GDM1 (cell line): Measurements from ENCODE around the gene DIP2C.

Experiments
- DNase-seq: peaks from one replicate; lab custom pipeline; 2025; lab: John Stamatoyannopoulos, UW

Gene DIP2C

DNA sequence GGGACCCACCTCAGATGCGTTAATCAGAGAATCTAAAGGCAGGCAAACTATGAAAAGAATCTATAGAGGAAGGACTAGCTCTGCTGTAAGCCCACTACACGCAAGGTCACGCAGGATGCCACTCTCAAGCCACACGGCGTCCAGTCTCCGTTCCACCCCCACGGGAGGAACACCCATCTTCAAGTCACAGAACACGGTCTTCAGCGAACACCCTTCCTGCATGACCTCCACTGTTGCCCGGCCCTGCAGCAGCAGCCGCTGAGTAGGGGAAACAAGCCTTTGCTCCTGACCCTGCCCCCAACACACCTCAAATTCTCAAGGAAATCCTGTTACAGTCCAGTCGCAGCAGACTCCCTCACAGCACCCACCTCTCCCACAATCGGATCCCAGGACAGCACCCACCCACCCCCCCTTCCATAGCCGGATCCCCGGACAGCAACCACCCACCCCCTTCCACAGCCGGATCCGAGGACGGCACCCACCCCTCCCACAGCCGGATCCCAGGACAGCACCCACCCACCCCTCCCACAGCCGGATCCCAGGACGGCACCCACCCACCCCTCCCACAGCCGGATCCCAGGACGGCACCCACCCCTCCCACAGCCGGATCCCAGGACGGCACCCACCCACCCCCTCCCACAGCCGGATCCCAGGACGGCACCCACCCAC, 133.7 kb downstream of the DIP2C start:
- DNase-seq: no peak

DNA sequence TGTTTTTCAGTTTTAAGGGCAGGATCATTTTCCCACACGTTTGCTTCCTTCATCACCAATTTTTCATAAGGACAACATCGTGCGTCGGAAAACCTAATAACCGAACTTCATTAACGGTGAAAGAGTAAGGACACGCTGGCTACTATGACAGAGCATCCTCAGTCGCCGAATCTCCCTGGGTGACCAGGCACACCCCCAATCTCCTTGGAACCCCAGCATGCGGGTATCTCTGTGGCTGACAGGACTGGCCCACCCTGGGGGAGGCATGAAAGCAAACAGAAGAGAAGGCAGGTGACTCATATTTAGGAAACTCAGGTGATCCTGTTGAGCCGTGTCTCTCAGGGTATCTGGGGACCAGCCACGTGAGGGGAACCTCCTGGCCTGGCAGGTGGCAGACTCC, 134.2 kb downstream of the DIP2C start:
- no peak for DNase-seq

DNA sequence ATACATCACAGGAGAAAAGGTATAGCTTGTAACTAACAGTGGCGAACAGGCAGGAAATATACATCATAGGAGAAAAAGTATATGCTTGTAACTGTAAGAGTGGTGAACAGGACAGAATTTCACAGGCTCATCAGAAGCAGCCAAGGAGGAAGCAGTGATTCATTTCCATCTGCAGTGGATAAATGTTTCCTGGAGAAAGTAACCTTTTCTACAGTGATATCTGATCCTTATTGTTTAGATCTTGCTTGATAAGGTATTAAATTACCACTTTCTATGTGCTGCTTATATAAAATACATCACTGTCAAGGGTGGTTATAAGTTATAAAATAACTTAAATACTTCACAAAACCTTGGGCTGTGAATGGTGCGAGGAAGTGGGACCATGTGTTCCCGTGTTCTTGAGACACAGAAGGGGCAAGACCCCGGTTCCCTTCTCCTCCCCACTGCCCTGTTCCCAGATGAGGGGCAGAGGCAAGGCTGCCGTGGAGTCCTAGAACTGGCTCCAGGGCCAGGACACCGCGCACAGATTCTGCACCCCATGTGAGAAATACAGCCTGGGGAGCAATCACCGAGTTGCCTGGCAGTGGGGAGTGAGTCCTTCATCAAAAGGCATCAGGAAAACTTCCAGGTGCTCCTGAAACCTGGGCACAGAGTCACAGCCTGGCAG, 135.2 kb downstream of the DIP2C start:
- no peak for DNase-seq

DNA sequence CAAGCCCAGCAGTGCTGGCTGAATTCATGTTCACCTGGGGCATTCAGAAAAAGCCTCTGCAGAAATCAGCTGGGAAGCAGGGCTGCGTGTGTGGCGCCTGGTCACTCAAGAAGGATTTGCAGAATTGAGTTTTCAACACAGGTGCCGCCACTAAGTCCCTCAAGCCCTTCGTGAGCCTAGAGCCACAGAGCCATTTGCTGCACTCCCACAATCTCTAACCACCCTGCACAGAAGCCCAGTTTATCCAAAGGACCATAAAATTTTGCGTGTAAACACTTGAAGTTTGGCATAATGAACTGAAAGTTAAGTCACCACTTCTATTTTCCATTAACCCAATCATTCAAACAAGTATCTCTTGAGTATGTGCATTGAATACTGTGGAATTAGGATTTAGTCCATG, 136.2 kb downstream of the DIP2C start:
- DNase-seq: no peak

DNA sequence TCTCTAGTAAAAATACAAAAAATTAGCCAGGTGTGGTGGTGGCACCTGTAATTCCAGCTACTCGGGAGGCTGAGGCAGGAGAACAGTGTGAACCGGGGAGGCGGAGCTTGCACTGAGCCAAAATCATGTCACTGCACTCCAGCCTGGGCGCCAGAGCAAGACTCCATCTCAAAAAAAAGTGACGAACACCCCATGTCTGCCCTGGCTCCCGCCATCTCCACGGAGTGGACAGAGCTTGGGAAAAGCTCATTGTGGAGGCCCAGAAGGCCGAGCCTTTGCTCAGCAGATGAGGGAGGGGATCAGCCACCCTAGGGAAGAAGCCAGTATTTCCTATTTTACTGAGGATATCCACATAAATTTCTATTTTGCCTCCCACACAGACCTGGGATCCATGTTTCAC, 136.8 kb downstream of the DIP2C start:
- DNase-seq: no peak

DNA sequence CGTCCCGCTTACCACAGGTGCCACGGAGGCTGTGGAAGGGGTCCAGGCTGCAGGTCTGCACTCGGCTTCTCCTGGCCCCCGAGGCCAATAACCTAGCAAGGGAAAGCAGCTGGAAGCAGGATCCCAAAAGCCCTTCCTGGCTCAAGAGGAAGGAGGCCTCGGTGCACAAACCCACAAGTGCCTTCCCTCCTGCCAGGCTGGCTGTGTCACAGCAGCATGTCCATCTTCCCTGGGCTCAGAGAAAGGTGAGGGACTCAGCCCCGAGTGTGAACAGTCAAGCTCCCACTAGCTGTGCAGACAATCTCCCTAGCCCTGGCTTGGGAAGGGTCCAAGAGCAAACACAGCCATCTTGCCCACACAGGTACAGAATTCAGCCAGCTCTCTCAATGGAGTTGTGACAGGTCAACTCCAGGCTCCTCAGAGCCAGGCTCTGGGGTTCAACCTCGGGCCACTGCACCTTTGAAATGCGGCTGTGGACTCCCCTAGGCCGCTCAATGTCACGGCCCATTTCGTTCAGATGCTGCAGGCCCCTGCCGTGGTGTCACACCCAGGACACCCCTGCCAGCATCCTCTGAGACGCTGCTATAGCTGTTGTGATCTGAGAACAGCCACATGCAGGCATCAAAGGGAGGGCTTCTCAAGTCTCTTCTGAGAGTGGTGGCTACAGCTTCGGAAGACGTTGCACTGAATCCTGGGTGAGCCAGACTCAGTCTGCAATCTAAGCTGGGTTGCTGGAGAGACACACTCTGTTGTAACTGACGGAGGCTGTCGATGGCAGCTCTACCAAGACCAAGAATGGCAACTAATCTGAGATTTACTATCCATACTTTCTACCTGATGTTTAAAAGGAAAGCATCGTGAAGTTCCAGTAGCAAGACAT, 137.9 kb downstream of the DIP2C start:
- no peak for DNase-seq

DNA sequence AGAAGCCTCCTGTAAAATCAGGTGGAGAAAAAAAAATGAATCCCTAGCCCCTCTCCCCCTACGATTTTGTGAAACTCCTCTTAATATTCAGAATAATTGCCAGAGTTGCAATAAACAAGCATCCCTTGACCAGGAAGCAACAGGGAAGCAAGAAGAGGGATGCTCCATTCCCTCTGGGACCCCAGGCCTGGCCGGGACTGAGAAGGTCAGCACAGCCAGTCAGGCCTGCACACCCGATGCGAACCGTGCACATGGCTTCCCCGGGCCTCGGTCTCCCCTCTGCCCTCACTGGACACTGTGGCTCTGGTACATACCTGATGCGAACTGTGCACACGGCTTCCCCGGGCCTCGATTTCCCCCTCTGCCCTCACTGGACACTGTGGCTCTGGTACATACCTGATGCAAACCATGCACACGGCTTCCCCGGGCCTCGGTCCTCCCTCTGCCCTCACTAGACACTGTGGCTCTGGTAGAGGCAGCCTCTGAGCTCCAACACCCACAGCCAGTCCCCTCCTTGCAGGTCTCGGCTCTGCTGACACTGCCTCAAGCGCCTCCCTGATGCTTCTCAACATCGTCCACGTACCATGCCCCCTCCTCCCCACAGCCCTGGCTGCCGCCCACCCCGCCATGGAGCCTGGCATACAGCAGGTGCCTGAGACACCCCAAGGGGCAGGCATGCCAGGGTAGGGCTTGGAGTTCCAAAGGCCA, 138.6 kb downstream of the DIP2C start:
- no peak for DNase-seq

DNA sequence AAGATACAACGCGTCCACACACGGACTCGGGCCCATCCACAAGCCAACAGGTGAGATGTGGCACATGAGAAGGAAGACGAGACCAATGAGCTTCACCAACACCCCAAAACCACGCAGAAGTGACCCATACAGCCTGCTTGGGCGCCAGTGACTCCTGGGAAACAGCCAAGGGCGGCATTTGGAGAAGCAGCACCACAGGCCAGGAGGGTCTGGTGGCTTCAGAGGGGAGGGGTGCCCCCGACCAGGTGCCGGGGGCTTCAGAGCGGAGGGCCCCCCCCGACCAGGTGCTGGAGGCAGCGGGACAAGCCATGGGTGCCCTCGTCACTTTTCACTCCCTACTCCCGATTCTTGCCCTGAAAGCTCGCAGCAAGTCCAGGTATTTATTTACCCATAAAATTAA, 140.1 kb downstream of the DIP2C start:
- no peak for DNase-seq

DNA sequence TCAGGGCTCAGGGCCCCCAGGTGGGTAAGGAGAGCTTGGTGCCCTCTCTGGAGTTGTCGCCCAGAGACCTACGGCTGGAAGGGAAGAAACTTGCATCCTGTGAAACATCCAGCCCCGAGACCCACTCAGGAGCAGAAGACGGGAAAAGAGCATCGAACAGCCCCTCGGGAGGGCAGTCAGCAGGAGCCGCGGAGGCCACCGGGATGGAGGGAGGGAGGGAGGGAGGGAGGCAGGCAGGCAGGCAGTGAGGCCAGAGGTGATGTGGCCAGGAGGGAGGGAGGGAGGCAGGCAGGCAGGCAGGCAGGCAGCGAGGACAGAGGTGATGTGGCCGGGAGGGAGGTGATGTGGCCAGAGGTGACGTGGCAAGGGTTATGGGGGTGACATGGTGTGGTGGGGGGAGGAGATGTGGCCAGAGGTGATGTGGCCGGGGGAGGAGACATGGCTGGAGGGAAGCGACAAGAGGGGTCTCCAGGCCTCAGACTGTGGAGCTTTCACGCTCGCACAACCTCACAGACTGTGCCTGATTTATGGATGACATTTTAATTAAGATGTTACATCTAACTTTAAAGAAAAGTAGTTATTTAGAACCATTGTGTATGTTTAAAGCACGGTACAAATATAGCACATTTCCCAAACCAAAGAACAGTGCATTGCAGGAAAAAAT, 141.1 kb downstream of the DIP2C start:
- DNase-seq: no peak

DNA sequence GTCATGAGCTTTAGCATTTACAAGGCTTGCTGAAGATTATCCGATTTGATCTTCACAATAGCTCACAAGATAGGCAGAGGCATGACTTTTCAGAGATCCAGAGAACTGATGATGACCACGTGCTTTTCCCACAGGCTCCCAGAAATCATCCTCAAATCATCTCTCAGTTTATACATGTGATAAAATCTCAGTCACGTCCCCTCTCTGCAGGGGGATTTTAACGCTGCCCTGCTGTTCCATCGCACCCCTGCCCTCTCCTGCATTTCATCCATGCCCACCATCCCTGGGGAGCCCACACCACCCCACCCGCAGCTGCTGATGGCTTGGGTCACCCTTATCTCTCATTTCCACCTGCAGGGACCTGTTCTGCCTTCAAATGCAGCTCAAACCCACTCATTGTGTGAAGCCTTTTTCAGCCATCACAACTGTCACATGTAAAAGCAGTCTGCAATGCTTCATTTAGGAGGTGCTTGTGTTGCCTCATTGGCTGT, 141.8 kb downstream of the DIP2C start:
- no peak for DNase-seq

DNA sequence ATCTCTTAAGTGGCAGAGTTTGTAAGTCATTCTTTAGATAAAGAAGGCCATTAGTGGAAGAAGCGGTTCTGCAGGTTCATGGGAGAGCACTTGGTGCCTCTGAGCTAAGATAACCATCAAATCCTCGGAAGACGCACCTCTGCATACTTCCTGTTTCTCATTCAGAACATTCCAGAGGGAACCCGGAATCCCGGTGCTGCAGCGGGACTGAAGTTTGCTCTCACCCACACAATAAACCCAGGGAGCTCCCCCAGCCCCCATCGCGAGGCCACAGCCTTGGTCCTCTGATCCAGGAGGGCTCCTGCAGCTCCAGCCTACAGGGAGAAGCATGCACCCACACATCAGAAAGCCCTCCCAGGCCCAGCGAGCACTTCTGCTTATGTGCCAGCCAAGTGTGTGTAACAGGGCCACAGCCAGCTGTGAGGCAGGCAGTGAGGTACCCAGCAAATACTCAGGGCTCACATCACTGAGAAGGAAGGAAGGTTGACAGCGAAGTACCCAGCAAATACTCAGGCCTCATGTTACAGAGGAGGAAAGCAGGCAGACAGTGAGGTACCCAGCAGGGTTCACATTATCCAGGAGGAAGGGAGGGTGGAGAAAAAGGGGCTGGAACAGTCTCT, 142.4 kb downstream of the DIP2C start:
- DNase-seq: no peak

DNA sequence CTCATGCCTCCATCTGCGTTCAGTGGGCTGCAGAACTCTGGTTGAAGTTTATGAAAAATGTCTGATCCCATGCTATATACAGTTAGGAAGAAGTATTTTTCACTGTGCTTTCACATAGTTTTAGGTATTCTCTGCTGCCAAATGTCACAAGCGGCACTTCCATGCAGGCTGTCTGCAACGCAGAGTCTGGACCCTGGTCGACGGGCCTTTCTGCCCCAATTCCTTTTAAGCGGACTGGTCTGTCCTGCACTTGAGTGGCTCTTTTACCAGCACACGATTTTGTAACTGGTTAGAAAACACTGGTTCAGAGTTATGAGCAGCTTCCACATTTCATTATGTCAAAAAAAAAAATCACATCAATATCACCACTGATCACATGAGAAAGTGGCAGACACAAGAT, 143.0 kb downstream of the DIP2C start:
- no peak for DNase-seq

DNA sequence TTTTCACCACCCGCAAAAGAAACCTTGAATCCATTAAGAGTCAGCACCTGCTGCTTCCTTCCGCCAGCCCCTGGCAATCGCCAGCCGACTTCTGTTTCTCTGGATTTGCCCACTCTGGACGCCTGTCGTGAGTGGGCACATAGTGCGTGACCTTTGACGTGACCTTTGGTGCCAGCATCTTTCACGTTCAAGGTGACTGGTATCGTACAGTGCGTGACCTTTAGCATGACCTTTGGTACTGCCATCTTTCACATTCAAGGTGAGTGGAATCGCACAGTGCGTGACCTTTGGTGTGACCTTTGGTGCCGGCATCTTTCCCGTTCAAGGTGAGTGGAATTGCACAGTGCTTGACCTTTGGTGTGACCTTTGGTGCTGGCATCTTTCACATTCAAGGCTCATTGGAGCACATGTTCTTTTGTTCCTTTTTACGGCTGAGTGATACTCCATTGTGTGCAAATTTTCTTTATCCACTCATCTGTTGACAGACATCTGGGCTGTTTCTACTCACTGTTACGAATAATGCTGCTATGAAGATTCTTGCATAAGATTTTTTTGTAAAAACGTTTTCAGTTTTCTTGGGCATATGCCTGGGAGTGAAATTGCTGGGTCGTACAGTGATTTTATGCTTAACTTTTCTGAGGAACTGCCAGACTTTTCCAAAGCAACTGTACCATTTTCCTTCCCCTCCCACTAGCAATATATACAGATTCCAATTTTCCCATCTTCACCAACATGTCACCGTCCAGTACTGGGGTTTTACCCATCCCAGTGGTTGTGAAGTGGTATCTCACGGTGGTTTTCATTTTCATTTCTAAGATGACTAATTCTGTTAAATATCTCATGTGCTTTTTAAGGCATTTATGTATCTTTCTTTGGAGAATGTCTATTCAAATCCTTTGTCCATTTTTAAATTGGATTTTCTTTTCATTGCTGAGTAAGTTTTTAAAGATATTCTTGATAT, 145.3 kb downstream of the DIP2C start:
- DNase-seq: no peak

DNA sequence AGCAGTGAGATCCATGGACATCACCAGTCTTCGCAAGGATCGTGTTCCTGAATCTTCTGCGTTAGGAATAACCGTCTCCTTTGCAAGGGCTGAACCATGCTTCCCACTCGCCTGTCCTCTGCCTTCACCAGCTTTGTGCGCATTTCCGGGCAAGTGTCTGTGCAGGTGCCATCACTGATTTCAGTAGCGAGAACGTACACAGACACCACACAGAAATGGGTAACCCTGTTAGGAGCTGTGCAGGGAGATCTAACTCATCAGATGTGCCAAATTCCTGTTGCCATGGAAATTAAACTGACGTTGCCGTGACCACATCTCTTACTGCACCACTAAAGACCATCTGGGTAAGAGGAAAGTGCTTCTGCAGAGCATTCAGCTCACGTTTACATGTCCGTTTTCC, 146.3 kb downstream of the DIP2C start:
- no peak for DNase-seq

DNA sequence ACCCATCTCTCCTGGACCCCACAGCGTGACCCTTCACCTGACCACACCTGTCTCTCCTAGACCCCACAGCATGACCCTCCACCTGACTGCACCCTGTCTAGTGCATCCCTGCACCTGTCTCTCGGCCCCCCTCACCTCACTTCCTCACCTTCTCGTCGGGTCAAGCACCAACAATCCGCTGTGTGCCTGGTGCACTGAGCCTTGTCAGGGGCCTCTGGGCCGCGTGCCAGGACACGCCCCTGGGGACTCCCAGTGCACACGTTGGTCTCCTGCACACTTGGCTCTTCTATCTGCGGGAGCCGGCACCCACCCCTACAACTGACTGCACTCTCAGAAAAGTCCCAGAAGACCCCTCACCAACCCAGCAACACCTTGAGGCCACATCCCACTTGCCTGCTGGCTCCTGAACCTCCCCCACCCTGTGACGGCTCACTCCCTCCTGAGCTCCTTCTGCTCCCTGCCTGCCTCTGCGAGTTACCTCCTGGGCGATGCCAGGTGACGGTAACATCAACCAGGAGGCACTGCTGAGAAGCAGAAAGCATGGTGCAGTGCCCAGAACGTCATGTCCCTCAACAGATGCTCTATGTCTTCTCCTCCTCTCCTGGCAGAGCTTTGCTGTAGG, 147.6 kb downstream of the DIP2C start:
- no peak for DNase-seq

DNA sequence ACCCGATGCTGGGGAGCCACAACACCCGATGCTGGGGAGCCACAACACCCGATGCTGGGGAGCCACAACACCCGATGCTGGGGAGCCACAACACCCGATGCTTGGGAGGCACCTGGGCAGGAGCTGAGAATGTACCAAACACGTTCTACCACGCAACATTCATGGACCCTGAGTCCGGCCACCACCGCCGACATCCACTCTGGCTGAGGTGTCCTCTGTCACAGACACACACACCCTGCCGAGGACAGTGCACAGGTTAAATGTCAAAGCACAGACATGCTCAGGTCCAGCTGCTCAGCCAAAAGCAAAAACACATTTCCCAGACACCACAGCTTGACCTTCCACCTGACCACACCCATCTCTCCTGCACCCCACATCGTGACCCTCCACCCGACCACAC, 148.4 kb downstream of the DIP2C start:
- DNase-seq: no peak

DNA sequence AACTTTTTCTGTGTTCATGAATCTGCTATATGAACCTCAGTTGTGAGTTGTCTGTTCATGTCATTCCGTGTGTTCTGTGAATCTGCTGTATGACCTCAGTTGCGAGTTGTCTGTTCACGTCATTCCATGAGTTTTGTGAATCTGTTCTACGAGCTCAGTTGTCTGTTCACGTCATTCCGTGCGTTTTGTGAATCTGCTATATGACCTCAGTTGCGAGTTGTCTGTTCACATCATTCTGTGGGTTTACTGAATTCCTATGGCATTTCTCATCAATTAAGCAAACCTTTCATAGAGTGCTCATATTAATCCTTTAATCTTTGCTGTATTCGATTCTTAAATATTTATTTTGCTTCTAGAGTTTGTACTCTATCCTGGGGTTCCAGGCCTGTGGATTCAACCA, 150.6 kb downstream of the DIP2C start:
- DNase-seq: no peak

DNA sequence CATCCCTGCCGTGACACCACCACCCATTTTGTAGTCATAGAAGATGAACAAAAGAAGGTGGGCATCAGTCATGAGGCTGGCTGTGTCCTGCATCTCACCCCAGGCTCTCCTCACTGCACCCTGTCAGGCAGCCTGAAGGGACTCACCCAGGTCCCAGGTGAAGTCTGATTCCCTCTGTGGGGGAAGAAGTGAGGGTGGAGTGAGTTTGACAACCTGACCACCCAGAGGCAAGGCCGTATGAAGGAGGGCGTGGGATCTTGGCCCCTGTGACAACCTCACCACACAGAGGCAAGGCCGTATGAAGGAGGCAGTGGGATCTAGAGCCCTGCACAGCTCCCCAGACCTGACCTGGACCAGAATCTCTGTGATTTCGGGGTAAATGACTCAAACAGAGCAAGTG, 152.5 kb downstream of the DIP2C start:
- DNase-seq: no peak

DNA sequence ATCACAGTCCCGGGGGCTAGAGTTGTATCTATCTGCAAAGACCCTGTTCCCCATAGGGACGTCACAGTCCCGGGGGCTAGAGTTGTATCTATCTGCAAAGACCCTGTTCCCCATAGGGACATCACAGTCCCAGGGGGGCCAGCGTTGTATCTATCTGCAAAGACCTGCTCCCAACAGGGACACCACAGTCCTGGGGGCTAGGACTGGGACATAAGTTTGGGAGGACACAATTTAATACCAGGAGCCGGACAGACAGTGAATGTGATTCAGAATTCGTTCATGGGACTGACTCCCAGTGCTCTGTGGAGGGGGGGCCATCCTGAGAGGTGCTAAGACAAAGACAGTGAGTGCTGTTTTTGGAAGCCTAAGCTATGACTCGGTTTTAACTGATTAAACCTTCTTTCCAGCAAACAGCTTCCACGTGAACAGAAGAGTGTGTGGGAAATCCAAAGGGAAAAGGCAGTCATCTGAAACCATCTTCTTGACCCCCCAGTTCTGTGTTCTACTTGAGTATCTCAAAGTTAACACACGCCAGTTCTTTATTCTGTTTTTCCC, 153.0 kb downstream of the DIP2C start:
- no peak for DNase-seq
